ENCODE measurements around the gene CTNNBL1.
"Not testable (repeated sequence)": the region's sequence is repeated elsewhere in the genome, so short reads cannot be mapped to it uniquely, and the experiment has no call there.

CTNNBL1 gene

GRCh38 chr20:37850724-37851355, 157.0 kb downstream of the CTNNBL1 start:
- no peak for DNase-seq (ENCODE audit: low read depth)

GRCh38 chr20:37852666-37853065, 158.8 kb downstream of the CTNNBL1 start:
- no peak for DNase-seq (ENCODE audit: low read depth)

- DNase-seq (ENCODE audit: low read depth) = no peak
These were observed 160.1 kb downstream of the CTNNBL1 start for GRCh38 chr20:37853823-37854375.

GRCh38 chr20:37856034-37856433, 162.2 kb downstream of the CTNNBL1 start:
- not testable (repeated sequence) for DNase-seq (ENCODE audit: low read depth)

GRCh38 chr20:37856932-37857660, 163.3 kb downstream of the CTNNBL1 start:
- no peak for DNase-seq (ENCODE audit: low read depth)

- DNase-seq (ENCODE audit: low read depth) = no peak
These were observed 165.8 kb downstream of the CTNNBL1 start for GRCh38 chr20:37859406-37860171.

GRCh38 chr20:37863289-37863688, 169.5 kb downstream of the CTNNBL1 start:
- DNase-seq (ENCODE audit: low read depth) = no peak

GRCh38 chr20:37864298-37864697, 170.5 kb downstream of the CTNNBL1 start:
- DNase-seq (ENCODE audit: low read depth) = no peak

GRCh38 chr20:37866051-37866450, 172.2 kb downstream of the CTNNBL1 start:
- DNase-seq (ENCODE audit: low read depth) = no peak

GRCh38 chr20:37867289-37868195, 173.7 kb downstream of the CTNNBL1 start:
- DNase-seq (ENCODE audit: low read depth) = no peak

GRCh38 chr20:37868851-37869333, 175.1 kb downstream of the CTNNBL1 start:
- no peak for DNase-seq (ENCODE audit: low read depth)

- no peak for DNase-seq (ENCODE audit: low read depth)
These were observed 175.6 kb downstream of the CTNNBL1 start for GRCh38 chr20:37869334-37869861.

GRCh38 chr20:37870294-37870693, 176.5 kb downstream of the CTNNBL1 start:
- DNase-seq (ENCODE audit: low read depth) = no peak

GRCh38 chr20:37871751-37872150, 177.9 kb downstream of the CTNNBL1 start:
- DNase-seq (ENCODE audit: low read depth) = no peak

- no peak for DNase-seq (ENCODE audit: low read depth)
These were observed 178.3 kb downstream of the CTNNBL1 start for GRCh38 chr20:37872161-37872560.

- DNase-seq (ENCODE audit: low read depth) = no peak
These were observed 180.1 kb downstream of the CTNNBL1 start for GRCh38 chr20:37873884-37874283.

- DNase-seq (ENCODE audit: low read depth) = no peak
These were observed 181.8 kb downstream of the CTNNBL1 start for GRCh38 chr20:37875460-37876175.

- no peak for DNase-seq (ENCODE audit: low read depth)
These were observed 183.0 kb downstream of the CTNNBL1 start for GRCh38 chr20:37876863-37877262.

GRCh38 chr20:37877832-37878772, 184.3 kb downstream of the CTNNBL1 start:
- no peak for DNase-seq (ENCODE audit: low read depth)

Measured in HS-27A (cell line).